Activated CD8-positive, alpha-beta memory T cell treated with anti-CD3 and anti-CD28 coated beads, Interleukin-2, amount 50 U/mL, for 48 hours (primary cell): ENCODE results near the gene CCDC194.
"Not testable (repeated sequence)": the region's sequence is repeated elsewhere in the genome, so short reads cannot be mapped to it uniquely, and the experiment has no call there.

ENCODE experiments used
- DNase-seq: peaks from one replicate; pipeline ENCODE4 v3.0.0-alpha.2; 2020

CCDC194 gene

DNA sequence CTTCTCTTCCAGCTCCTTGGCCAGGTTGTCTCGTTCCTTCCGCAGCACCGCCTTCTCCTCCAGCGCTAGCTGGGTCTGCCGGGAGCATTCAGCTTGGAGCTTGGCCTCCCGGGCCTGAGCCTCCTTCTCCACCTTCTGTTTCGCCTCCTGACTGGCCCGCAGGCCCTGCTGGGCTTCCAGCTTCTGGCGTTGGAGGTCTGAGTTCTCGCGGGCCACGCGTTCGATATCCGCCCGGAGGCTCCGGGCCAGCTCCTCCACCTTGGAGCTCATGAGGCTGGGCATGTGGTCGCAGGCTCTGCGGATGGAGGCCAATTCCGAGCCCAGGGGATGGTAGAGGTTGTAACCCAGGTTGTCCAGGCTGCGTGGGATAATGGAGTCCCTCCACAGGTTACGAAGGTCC, 28.6 kb downstream of the CCDC194 start:
- no peak for DNase-seq

DNA sequence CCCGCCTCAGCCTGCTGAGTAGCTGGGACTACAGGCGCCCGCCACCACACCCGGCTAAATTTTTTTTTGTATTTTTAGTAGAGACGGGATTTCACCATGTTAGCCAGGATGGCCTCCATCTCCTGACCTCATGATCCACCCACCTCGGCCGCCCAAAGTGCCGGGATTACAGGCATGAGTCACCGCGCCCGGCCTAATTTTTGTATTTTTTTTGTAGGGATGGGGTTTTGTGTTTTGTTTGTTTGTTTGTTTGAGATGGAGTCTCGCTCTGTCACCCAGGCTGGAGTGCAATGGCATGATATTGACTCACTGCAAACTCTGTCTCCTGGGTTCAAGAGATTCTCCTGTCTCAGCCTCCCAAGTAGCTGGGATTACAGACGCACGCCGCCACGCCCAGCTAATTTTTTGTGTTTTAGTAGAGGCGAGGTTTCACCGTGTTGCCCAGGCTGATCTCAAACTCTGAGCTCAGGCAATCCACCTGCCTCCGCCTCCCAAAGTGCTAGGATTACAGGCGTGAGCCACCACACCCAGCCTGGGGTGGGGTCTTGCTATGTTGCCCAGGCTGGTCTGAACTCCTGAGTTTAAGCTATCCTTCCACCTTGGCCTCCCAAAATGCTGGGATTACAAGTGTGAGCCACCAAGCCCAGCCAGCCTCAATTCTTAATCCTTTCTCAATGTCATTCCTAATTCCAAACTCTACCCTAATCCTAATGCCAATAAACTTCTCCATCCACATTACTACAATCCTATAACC, 30.0 kb downstream of the CCDC194 start:
- DNase-seq, result not testable (repeated sequence)

GRCh38 chr19:17359905-17360800, 33.8 kb downstream of the CCDC194 start:
- DNase-seq, result no peak

GRCh38 chr19:17358395-17358794, 35.6 kb downstream of the CCDC194 start:
- DNase-seq, result no peak

GRCh38 chr19:17357724-17358123, 36.3 kb downstream of the CCDC194 start:
- DNase-seq, result no peak

GRCh38 chr19:17357078-17357666, 36.8 kb downstream of the CCDC194 start:
- no peak for DNase-seq

GRCh38 chr19:17353386-17353785, 40.6 kb downstream of the CCDC194 start:
- DNase-seq, result no peak

DNA sequence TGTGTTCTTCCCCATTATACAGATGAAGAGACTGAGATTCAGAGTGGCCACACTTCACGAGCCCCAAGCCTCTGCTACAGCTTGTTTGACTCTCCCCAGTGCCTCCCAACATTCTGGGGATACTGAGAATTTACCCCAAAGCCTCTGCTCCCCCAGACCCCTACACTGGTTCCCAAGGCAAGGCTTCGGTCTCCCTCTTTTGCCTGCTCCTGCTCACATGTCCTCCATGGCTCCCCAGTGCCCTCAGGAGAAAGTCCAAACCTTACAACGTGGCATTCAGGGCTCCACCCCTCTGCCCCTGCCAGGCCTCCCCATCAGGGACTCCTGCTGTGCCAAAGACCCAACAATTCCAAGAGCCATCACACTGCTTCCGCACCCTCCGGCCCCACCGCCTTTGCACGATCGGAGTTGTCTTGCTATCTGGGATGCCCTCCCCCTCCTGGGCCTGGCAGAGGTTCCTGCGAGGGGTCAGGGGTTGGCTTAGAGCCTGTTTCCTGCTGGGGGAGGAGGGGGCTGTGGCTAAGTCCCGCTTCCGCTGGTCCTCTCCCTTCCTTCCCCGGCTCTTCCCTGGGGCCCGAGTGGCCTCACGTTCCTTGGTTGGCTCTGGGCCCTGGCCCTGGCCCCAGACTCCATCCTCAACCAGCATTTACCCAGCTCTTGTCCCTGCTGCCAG, 41.3 kb downstream of the CCDC194 start:
- no peak for DNase-seq

- no peak for DNase-seq
Observed at GRCh38 chr19:17351815-17352435, 42.1 kb downstream of the CCDC194 start.

- no peak for DNase-seq
Observed at GRCh38 chr19:17348700-17349099, 45.3 kb downstream of the CCDC194 start.

DNA sequence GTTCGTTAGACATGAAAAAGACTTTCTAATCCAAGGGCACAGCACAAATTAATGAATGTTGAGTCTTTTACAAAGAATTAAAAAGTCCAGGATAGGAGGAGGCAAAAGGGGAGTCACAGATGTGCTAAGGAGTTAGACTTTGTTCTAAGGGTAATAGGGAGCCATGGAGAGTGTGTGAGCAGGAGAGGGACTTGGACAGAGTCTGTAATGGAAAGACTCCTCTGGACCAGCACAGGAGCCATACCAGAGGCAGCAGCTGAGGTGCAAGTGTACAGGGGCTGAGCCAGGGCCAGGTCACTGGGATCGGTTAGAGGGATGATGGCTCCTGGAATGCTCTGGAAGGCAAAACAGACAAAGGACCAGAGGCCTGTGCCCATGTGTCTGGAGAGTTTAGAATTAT, 46.1 kb downstream of the CCDC194 start:
- DNase-seq, result no peak

- no peak for DNase-seq
Observed at GRCh38 chr19:17347361-17347760, 46.6 kb downstream of the CCDC194 start.

GRCh38 chr19:17346109-17346671, 47.8 kb downstream of the CCDC194 start:
- peak; percentile 96 for DNase-seq

DNA sequence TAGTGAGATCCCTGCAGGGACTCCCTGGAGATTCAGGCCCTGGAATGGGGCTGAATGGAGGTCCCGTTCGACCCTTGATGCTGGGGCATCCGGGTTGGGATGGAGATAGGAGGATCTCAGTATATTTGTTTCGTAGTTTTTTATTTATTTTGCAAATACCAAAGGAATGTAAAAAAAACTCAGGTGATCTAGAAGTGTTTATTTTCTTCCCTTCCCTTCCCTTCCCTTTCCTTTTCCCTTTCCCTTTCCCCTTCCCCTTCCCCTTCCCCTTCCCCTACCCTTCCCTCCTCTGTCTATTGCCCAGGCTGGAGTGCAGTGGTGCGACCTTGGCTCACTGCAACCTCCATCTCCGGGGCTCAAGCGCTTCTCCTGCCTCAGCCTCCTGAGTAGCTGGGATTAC, 52.2 kb downstream of the CCDC194 start:
- no peak for DNase-seq

- DNase-seq, result no peak
Observed at GRCh38 chr19:17341386-17341785, 52.6 kb downstream of the CCDC194 start.

DNA sequence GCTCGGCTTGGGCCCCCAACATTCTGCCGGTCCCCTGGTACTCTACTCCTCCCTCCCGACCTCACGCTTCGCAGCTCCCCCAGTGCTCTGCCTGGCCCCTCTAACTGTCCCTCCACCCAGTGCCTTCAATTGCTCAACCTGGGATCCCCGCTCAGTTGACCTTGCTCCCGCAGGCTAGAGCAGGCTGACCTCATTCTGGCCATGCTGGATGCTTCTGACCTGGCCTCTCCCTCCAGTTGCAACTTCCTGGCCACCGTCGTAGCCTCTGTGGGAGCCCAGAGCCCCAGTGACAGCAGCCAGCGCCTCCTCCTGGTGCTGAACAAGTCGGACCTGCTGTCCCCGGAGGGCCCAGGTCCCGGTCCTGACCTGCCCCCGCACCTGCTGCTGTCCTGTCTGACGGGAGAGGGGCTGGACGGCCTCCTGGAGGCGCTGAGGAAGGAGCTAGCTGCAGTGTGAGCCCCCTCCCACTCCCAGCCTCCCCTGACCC, 53.1 kb downstream of the CCDC194 start:
- DNase-seq, result no peak
